PC-9 (cell line): Measurements from ENCODE around the gene CDH13.

Experiments used
- CTCF ChIP-seq: fragments of 200-600 bp; sonication (generic); conservative IDR thresholded peaks from 2 replicates; pipeline ENCODE4 v1.6.1; 2017; ENCODE audit warnings: mixed run types, antibody characterized with exemption, mild to moderate bottlenecking, moderate library complexity
- EZH2 ChIP-seq: fragments of 200-600 bp; sonication (generic); IDR thresholded peaks from 2 replicates; pipeline ENCODE4 v1.8.0; 2017; ENCODE audit warnings: antibody characterized with exemption, low read depth

GRCh38 chr16:83692224-83692623, 1065.5 kb downstream of the CDH13 start:
- TF ChIP-seq CTCF = no peak
- no peak for TF ChIP-seq EZH2
